ENCODE data around the gene C18orf32. TPM values are rescaled to one million over a fixed set of nuclear protein-coding genes. Genes with fewer than 3 reads are reported as not detected.

The C18orf32 gene
- total RNA-seq, 1 experiment from 2014 or later, result 24.4 TPM

- Histone ChIP-seq H3K79me2 (ENCODE audit: insufficient read depth, low read length) (no peaks in the 10 kb centered on the region), H3K9ac (ENCODE audit: extremely low read depth, insufficient read length, low read length) (no peak overlapping the region), H3K27ac (ENCODE audit: insufficient read length, low read depth, low read length) (no peak overlapping the region), H3K4ac (ENCODE audit: low read depth, low read length) (no peak overlapping the region), H4K91ac (ENCODE audit: insufficient read length, low read depth, low read length) (no peak overlapping the region), H2BK12ac (ENCODE audit: insufficient read length, low read depth, low read length) (no peak overlapping the region), H3K18ac (ENCODE audit: insufficient read length, low read depth, low read length) (no peak overlapping the region), H2BK120ac (ENCODE audit: low read depth, low read length, poor library complexity, severe bottlenecking) (no peak overlapping the region), H3K4me1 (ENCODE audit: insufficient read depth, low read length) (peaks cover 10% of the 10 kb centered on the region), H3K4me2 (ENCODE audit: insufficient read depth, insufficient read length, low read length) (no peak overlapping the region), H2BK15ac (ENCODE audit: low read depth, low read length) (no peak overlapping the region), H2BK5ac (ENCODE audit: insufficient read length, low read length) (no peak overlapping the region), H3K27me3 (ENCODE audit: insufficient read depth, low read length) (no peaks in the 10 kb centered on the region), H2BK20ac (ENCODE audit: low read depth, low read length, poor library complexity, severe bottlenecking) (no peak overlapping the region), H4K5ac (ENCODE audit: insufficient read length, low read depth, low read length) (no peak overlapping the region), H2AK5ac (ENCODE audit: insufficient read length, low read length) (no peak overlapping the region), H4K20me1 (ENCODE audit: control insufficient read depth, insufficient read depth, insufficient read length) (no peaks in the 10 kb centered on the region), H3T11ph (ENCODE audit: low read length) (no peak overlapping the region), H3K56ac (ENCODE audit: insufficient read length, low read depth, low read length) (no peak overlapping the region), H3K23ac (ENCODE audit: insufficient read length, low read depth, low read length) (no peak overlapping the region), H3K79me1 (ENCODE audit: insufficient read depth, low read depth, low read length, poor library complexity, severe bottlenecking) (no peaks in the 10 kb centered on the region), H3K9me3 (ENCODE audit: control insufficient read depth, low read depth, low read length) (no peaks in the 10 kb centered on the region), H3K23me2 (ENCODE audit: insufficient read length, low read depth, low read length, poor library complexity, severe bottlenecking) (no peaks in the 10 kb centered on the region), H2AFZ (ENCODE audit: low read length) (no peak overlapping the region), H3K14ac (ENCODE audit: insufficient read depth, low read length) (no peak overlapping the region; the same call in 1 of the 2 replicates), H4K8ac (replicated peaks; ENCODE audit: insufficient read length, low read depth, low read length) (no peak overlapping the region)
- no peak for DNase-seq
- Mint-ChIP-seq H3K36me3 (ENCODE audit: insufficient read depth in 1 of 3, low read depth in 3 of 3) (no peaks in the 10 kb centered on the region), H3K4me3 (no peak overlapping the region), H3K9me3 (peaks cover 0 to 4% of the 10 kb centered on the region in 2 experiments; a peak in 1 of 5 replicates), H3K27me3 (ENCODE audit: low read depth) (no peaks in the 10 kb centered on the region), H3K27ac (peak overlapping the region; percentile 13 to 70 (median 24); a peak in 2 of 7 replicates), H3K4me1 (peaks cover 36 to 42% of the 10 kb centered on the region in 2 experiments)
- WGBS (ENCODE audit: extremely low coverage, insufficient read length, low lambda C conversion rate), result no CpG with 5 or more reads among the region's 10 CpGs
- TF ChIP-seq CTCF (conservative IDR thresholded peaks at IDR 0.05), result no peak
Measured at GRCh38 chr18:49519101-49519971, 32.3 kb upstream of the C18orf32 start.

All from H9 (cell line).